WTC11 (cell line): Measurements from ENCODE around the gene SYT8.

ENCODE experiments used
- CTCF ChIP-seq: fragments of 200-600 bp; IDR thresholded peaks from 2 replicates; pipeline ENCODE4 v1.8.0; 2022; ENCODE audit warnings: antibody characterized with exemption
- ESRRA ChIP-seq: sonication (generic); formaldehyde crosslinking; IDR thresholded peaks from 2 replicates; pipeline ENCODE4 v1.8.1; 2022; ENCODE audit warnings: mild to moderate bottlenecking, missing genetic modification reagents, borderline replicate concordance
- RORB ChIP-seq: fragments of 250-450 bp; sonication (Bioruptor Pico); IDR thresholded peaks from 2 replicates; pipeline ENCODE4 v1.9.0; 2021; ENCODE audit warnings: mild to moderate bottlenecking
- SP1 ChIP-seq: sonication (generic); formaldehyde crosslinking; conservative IDR thresholded peaks from 2 replicates; pipeline ENCODE4 v1.8.1; 2022; ENCODE audit warnings: missing genetic modification reagents

- TF ChIP-seq SP1 (CRISPR knock-in tag) (no peak), ESRRA (no peak), CTCF (no peak), RORB (no peak)
Measured at GRCh38 chr11:1866226-1866625, 31.4 kb downstream of the SYT8 start.
